NCI-H146 treated with DMSO at 0.1 percent for 48 hours (cell line): Measurements from ENCODE around the gene PSME2.

Experiments used
- DNase-seq: peaks from one replicate; lab custom pipeline; 2025; ENCODE audit not compliant: unreplicated experiment; lab: John Stamatoyannopoulos, UW

The PSME2 gene

GRCh38 chr14:24156840-24157239, 10.4 kb upstream of the PSME2 start:
- no peak for DNase-seq

- DNase-seq: no peak
Measured at GRCh38 chr14:24155100-24155499, 8.7 kb upstream of the PSME2 start.

- no peak for DNase-seq
Measured at GRCh38 chr14:24151404-24152080, 5.1 kb upstream of the PSME2 start.

- no peak for DNase-seq
Measured at GRCh38 chr14:24150993-24151392, 4.6 kb upstream of the PSME2 start.

GRCh38 chr14:24150567-24150966, 4.2 kb upstream of the PSME2 start:
- DNase-seq: no peak

- DNase-seq: no peak
Measured at GRCh38 chr14:24150061-24150460, 3.7 kb upstream of the PSME2 start.

- DNase-seq: no peak
Measured at GRCh38 chr14:24149302-24149969, 3.0 kb upstream of the PSME2 start.

GRCh38 chr14:24147761-24148428, 1.5 kb upstream of the PSME2 start:
- no peak for DNase-seq

GRCh38 chr14:24146978-24147760, 759 bp upstream of the PSME2 start, which contains the start of gene RNF31:
Gene RNF31 (plus strand): TSS chr14:24147498. CDS start chr14:24147699, 201 bp downstream.
- peak; percentile 97 for DNase-seq

GRCh38 chr14:24145690-24146452, 539 bp downstream of the PSME2 start:
- no peak for DNase-seq

- no peak for DNase-seq
Measured at GRCh38 chr14:24145219-24145618, 1.2 kb downstream of the PSME2 start.

GRCh38 chr14:24144451-24144850, 2.0 kb downstream of the PSME2 start:
- no peak for DNase-seq

GRCh38 chr14:24143511-24143910, 2.9 kb downstream of the PSME2 start:
- DNase-seq: no peak

GRCh38 chr14:24141097-24141880, 5.1 kb downstream of the PSME2 start, which contains the start of gene EMC9:
Gene EMC9 (minus strand): TSS chr14:24141591. CDS start chr14:24141304, 287 bp downstream.
- peak; percentile 98 for DNase-seq

GRCh38 chr14:24139272-24139934, 7.0 kb downstream of the PSME2 start:
- no peak for DNase-seq

- DNase-seq: no peak
Measured at GRCh38 chr14:24138396-24139271, 7.8 kb downstream of the PSME2 start.

GRCh38 chr14:24137529-24138395, 8.6 kb downstream of the PSME2 start:
- DNase-seq: no peak
